K562 (cell line): ENCODE data around the gene PSORS1C1. TPM values are rescaled to one million over a fixed set of nuclear protein-coding genes. Genes with fewer than 3 reads are reported as not detected.

Experiments used
- ATAC-seq: fragments of 200-7000 bp; cut with Tn5 transposase; 3 replicates; pipeline ENCODE4 v1.9.1; 2020; ENCODE audit warnings: moderate library complexity
- BruUV-seq: library from RNA; stranded (reverse); fragments of 400-500 nt; replicated peaks from 2 replicates; lab custom pipeline; 2021; lab: Mats Ljungman, UMichigan
- CTCF ChIA-PET: fragments of 300-600 bp; formaldehyde crosslinking; extraction: SDS; loops from one replicate; lab custom pipeline; 2021; ENCODE audit warnings: low intra/inter-chr PET ratio; lab: Yijun Ruan, JAX
- POLR2A ChIA-PET: fragments of 300-600, 350-650 bp; sonication (Branson Sonifier 250); formaldehyde crosslinking; extraction: SDS; loops from one replicate; lab custom pipeline; 2021; ENCODE audit warnings: antibody characterized with exemption, inconsistent platforms; lab: Yijun Ruan, JAX
- DNase-seq, 4 experiments: peaks; one replicate each; pipeline versions ENCODE4 v3.0.0 to v3.0.0-alpha.2; 2011 to 2018; ENCODE audit warnings: low spot score in 3 of 4, mixed read lengths in 3 of 4; ENCODE audit errors: extremely low read depth in 1 of 4
- FAIRE-seq: peaks from 2 replicates; lab custom pipeline; 2011; peaks lifted over from hg19 to GRCh38; lab: Jason Lieb, UNC
- H2AFZ ChIP-seq: 2 replicates; pipeline ENCODE4 v1.6.0; 2011; ENCODE audit warnings: low read depth, low read length, control low read depth, inconsistent platforms
- H3K27ac ChIP-seq: fragments of 200-600 bp; 3 replicates; pipeline ENCODE4 v1.8.0; 2011; ENCODE audit warnings: low read depth, mild to moderate bottlenecking, control low read depth, inconsistent platforms, low read length, moderate library complexity, mixed read lengths; ENCODE audit errors: extremely low read depth
- H3K27me3 ChIP-seq, 2 experiments: fragments of 300-600 bp in 1 of 2; 2 replicates in 1 of 2; 3 replicates in 1 of 2; pipeline versions ENCODE4 v1.6.0 to v1.8.0; 2011; ENCODE audit warnings: inconsistent platforms in 2 of 2, low read length in 2 of 2, mild to moderate bottlenecking in 1 of 2, mixed read lengths in 1 of 2, moderate library complexity in 1 of 2; ENCODE audit not compliant: control insufficient read depth in 2 of 2, insufficient read depth in 2 of 2
- H3K36me3 ChIP-seq: fragments of 300-600 bp; 3 replicates; pipeline ENCODE4 v1.8.0; 2011; ENCODE audit warnings: mild to moderate bottlenecking, low read length, inconsistent platforms; ENCODE audit not compliant: control insufficient read depth, insufficient read depth
- H3K4me1 ChIP-seq, 2 experiments: fragments of 200-600 bp in 1 of 2; replicated peaks in 1 of 2; 2 replicates in 1 of 2; 3 replicates in 1 of 2; pipeline versions ENCODE4 v1.5.1 to v1.8.0; 2011; ENCODE audit warnings: inconsistent platforms in 2 of 2, low read length in 2 of 2, mild to moderate bottlenecking in 1 of 2, mixed read lengths in 1 of 2, moderate library complexity in 1 of 2; ENCODE audit not compliant: control insufficient read depth in 2 of 2, insufficient read depth in 2 of 2
- H3K4me2 ChIP-seq: 2 replicates; pipeline ENCODE4 v1.6.1; 2011; ENCODE audit warnings: low read length, control low read depth, inconsistent platforms, mixed read lengths; ENCODE audit not compliant: insufficient read depth
- H3K4me3 ChIP-seq: fragments of 200-600 bp; sonication (generic), shearing (Covaris generic); 2 replicates; pipeline ENCODE4 v1.5.1; 2016; ENCODE audit warnings: control low read depth, inconsistent platforms
- H3K79me2 ChIP-seq: fragments of 200-600 bp; 3 replicates; pipeline ENCODE4 v1.8.0; 2011; ENCODE audit warnings: low read length, inconsistent platforms; ENCODE audit not compliant: control insufficient read depth, insufficient read depth
- H3K9ac ChIP-seq, 2 experiments: 2 replicates each; pipeline versions ENCODE4 v1.6.0 to v1.6.1; 2011; ENCODE audit warnings: low read depth in 2 of 2, low read length in 2 of 2, control low read depth in 1 of 2, inconsistent platforms in 1 of 2, mild to moderate bottlenecking in 1 of 2, mixed read lengths in 1 of 2; ENCODE audit not compliant: insufficient read depth in 1 of 2
- H3K9me1 ChIP-seq: one replicate; pipeline ENCODE4 v1.6.0; 2011; ENCODE audit warnings: inconsistent platforms, mild to moderate bottlenecking, low read length, moderate library complexity; ENCODE audit not compliant: control insufficient read depth, insufficient read depth
- H3K9me3 ChIP-seq: replicated peaks from 2 replicates; pipeline ENCODE4 v1.5.1; 2011; ENCODE audit warnings: low read depth, low read length, inconsistent platforms; ENCODE audit not compliant: control insufficient read depth, insufficient read depth
- H4K20me1 ChIP-seq: replicated peaks from 2 replicates; pipeline ENCODE4 v1.6.1; 2011; ENCODE audit warnings: low read length, inconsistent platforms, mixed read lengths; ENCODE audit not compliant: control insufficient read depth, insufficient read depth
- HNRNPL ChIP-seq: fragments of 200-400 bp; formaldehyde crosslinking; IDR thresholded peaks from 2 replicates; pipeline ENCODE4 v1.6.1; 2017; ENCODE audit warnings: low read depth, mild to moderate bottlenecking, low read length
- RBFOX2 ChIP-seq: fragments of 200-400 bp; formaldehyde crosslinking; IDR thresholded peaks from 2 replicates; pipeline ENCODE4 v1.6.1; 2017; ENCODE audit warnings: low read depth, mild to moderate bottlenecking, low read length, moderate library complexity
- SMARCB1 ChIP-seq: IDR thresholded peaks from 2 replicates; pipeline ENCODE4 v1.6.1; 2011; ENCODE audit warnings: improper control_type of control experiment, low read depth; ENCODE audit not compliant: insufficient read length
- SMARCE1 ChIP-seq: fragments of 450-650 bp; IDR thresholded peaks from 2 replicates; pipeline ENCODE4 v1.7.1; 2016; ENCODE audit warnings: mild to moderate bottlenecking
- SRSF9 ChIP-seq: fragments of 200-400 bp; formaldehyde crosslinking; IDR thresholded peaks from 2 replicates; pipeline ENCODE4 v1.6.1; 2017; ENCODE audit warnings: low read depth, low read length, borderline replicate concordance
- WGBS: fragments of 100-300 bp; shearing (Covaris generic); methylation state at CpG from one replicate; pipeline ENCODE4 v1.1.6; 2016; ENCODE audit warnings: low coverage, mixed read lengths; ENCODE audit not compliant: insufficient coverage; ENCODE audit errors: missing lambda C conversion rate; 5-methylcytosine and 5-hydroxymethylcytosine counted together
- in situ Hi-C: fragments of 300-500 bp; cut with MboI; formaldehyde crosslinking; loops from 4 replicates; pipeline ENCODE4 v1.15.0; 2018; ENCODE audit warnings: inconsistent platforms, mixed read lengths
- intact Hi-C: fragments of 100-400 bp; cut with micrococcal nuclease; formaldehyde crosslinking; loops from 2 replicates; pipeline ENCODE4 v1.14.2; 2022
- polyA plus RNA-seq, 8 experiments: library from polyadenylated mRNA; depleted of rRNA in 4 of 8; stranded (reverse) in 5 of 8; unstranded in 3 of 8; fragments of >200 nt; fragmentation: Nextera tagmentation in 2 of 8; fragmentation: Illumina TruSeq in 1 of 8; extraction: Ambion mirVana in 2 of 8; extraction: Trizol in 1 of 8; gene quantifications; 2 replicates each; pipeline versions ENCODE4 v1.2.1 to v1.2.3, GENCODE V29; 2011 to 2014; ENCODE audit warnings: inconsistent platforms in 1 of 8, missing spikeins in 1 of 8
- total RNA-seq, 7 experiments: library from RNA; depleted of rRNA in 6 of 7; stranded (reverse); fragments of >200 nt in 6 of 7; fragmentation: Illumina TruSeq in 2 of 7; extraction: Trizol in 2 of 7; gene quantifications; 2 replicates each; pipeline versions ENCODE4 v1.2.1 to v1.2.3, GENCODE V29; 2011 to 2021; ENCODE audit warnings: low replicate concordance in 1 of 7
- TF ChIP-seq, protein P1 (sequence below): IDR thresholded peaks from 3 replicates; pipeline ENCODE4 v1.6.1; 2011; ENCODE audit warnings: borderline replicate concordance, mild to moderate bottlenecking; ENCODE audit not compliant: insufficient read length, insufficient read depth

Gene PSORS1C1
- total and polyA plus RNA-seq, 9 of the 15 experiments (the other 6 are each of a cell fraction or from before 2014, with no cell fraction given), result 0.11 TPM; not detected in 8

DNA sequence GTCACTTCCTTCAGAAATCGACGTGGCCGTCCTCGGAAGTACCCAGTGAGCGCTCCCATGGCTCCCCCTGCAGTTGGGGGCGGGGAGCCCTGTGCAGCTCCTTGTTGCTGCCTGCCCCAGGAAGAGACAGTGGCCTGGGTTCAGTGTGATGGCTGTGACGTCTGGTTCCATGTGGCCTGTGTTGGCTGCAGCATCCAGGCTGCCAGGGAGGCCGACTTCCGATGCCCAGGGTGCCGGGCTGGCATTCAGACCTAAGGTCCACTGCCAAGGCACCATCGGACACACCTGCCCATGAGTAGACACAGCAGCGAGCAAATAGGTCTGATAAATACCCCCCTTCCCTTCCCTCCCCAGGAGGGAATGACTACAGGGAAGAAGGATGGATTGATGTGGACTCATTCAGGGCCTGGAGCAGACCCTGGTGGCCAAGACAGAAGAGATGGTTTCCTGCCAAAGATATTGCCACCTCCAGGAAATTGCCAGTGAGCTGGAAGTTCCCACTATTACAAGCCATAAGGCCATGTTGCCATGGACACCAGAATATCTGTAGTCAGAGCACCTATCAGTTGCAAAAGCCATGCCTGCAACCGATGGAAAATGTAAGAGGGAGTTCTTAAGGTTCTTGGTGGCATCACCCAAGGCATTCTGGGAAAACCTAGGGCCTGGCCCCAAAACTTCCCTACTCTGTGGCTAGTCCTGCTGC lies 48.0 kb downstream of the PSORS1C1 start:
- Histone ChIP-seq H3K4me3 (no peak overlapping the region), H4K20me1 (no peaks in the 10 kb centered on the region; the same call in 1 of the 2 replicates), H3K27ac (no peak overlapping the region), H2AFZ (no peak overlapping the region), H3K9me3 (no peaks in the 10 kb centered on the region), H3K79me2 (peaks cover 16% of the 10 kb centered on the region; the same call in 2 of the 3 replicates), H3K36me3 (peaks cover 21% of the 10 kb centered on the region; the same call in 2 of the 3 replicates), H3K27me3 (no peaks in the 10 kb centered on the region)
- POLR2A ChIA-PET, result interaction anchor here (0.6 to 1.1 kb wide), 4 partner anchors 10 to 1457 kb away, joined by 3 to 5 read pairs (median 3); no protein-coding TSS in a partner anchor
- WGBS, result 80% methylated on average over 13 of the region's 13 CpGs
- FAIRE-seq, result no peak
- no peak for TF ChIP-seq HNRNPL
- TF ChIP-seq RBFOX2, result peak; percentile 33; the same call in 1 of the 2 replicates
- TF ChIP-seq SRSF9, result no peak
- TF ChIP-seq, all 486 proteins: peak for 1
- BruUV-seq, result no TSS peak
- CTCF ChIA-PET, result no interaction called here
- no peak for ATAC-seq
- H3K4me1 ChIP-seq, result peaks cover 10 to 18% of the 10 kb centered on the region in 2 experiments; a peak in 4 of 5 replicates
- intact Hi-C loops (no loop called here), in situ Hi-C loops (no loop called here)
- H3K9ac ChIP-seq, result peak overlapping the region in 1 of 2 experiments; percentile 65; a peak in 1 of 4 replicates
- no peaks in the 10 kb centered on the region for H3K9me1 ChIP-seq
- DNase-seq, result no peak
- no peak overlapping the region for H3K4me2 ChIP-seq

DNA sequence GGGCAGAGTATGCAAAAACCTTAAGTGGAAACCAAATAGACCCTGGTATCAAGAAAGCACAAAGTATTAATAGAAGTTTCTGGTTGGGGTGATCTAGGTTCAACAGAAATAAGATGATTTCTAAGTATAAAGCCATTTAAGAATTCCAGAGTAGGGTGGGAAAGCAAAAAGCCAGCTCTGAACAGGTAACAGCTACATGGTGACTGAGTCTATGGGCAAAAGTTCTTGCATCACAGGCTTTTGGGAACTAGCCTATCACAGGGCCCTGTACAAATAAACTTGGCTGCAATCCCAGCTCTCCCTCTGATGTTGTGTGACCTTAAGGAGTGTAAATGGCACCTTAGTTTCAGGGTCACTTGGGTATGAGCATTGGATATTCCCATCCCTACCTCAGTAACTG lies 49.3 kb downstream of the PSORS1C1 start:
- Histone ChIP-seq H3K27ac (no peak overlapping the region), H3K36me3 (peaks cover 21% of the 10 kb centered on the region; the same call in 2 of the 3 replicates)
- BruUV-seq, result no TSS peak
- TF ChIP-seq SMARCE1 (no peak), SMARCB1 (no peak)
- TF ChIP-seq, protein P1, sequence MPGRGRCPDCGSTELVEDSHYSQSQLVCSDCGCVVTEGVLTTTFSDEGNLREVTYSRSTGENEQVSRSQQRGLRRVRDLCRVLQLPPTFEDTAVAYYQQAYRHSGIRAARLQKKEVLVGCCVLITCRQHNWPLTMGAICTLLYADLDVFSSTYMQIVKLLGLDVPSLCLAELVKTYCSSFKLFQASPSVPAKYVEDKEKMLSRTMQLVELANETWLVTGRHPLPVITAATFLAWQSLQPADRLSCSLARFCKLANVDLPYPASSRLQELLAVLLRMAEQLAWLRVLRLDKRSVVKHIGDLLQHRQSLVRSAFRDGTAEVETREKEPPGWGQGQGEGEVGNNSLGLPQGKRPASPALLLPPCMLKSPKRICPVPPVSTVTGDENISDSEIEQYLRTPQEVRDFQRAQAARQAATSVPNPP, result no peak

More for the DNA sequence above, 49.3 kb downstream of the PSORS1C1 start:
- ATAC-seq, result peak; percentile 64
- no peak overlapping the region for H3K4me3 ChIP-seq
- H2AFZ ChIP-seq, result no peak overlapping the region
- no peaks in the 10 kb centered on the region for H3K9me3 ChIP-seq
- no peak overlapping the region for H3K9ac ChIP-seq
- peak in 1 of 4 experiments; percentile 35 for DNase-seq
- CTCF ChIA-PET, result no interaction called here
- no peak overlapping the region for H3K4me2 ChIP-seq
- POLR2A ChIA-PET, result interaction anchor here (0.7 to 1.0 kb wide), 2 partner anchors 31 to 33 kb away, joined by 3 read pairs; no protein-coding TSS in a partner anchor
- peaks cover 10 to 15% of the 10 kb centered on the region in 2 experiments; a peak in 4 of 5 replicates for H3K4me1 ChIP-seq
- FAIRE-seq, result no peak
- H4K20me1 ChIP-seq, result no peaks in the 10 kb centered on the region; the same call in 1 of the 2 replicates
- no peaks in the 10 kb centered on the region for H3K9me1 ChIP-seq
- intact Hi-C loops (no loop called here), in situ Hi-C loops (no loop called here)
- H3K79me2 ChIP-seq, result peaks cover 12% of the 10 kb centered on the region; the same call in 2 of the 3 replicates
- no peaks in the 10 kb centered on the region for H3K27me3 ChIP-seq
